ENCODE measurements around the gene WDR74. TPM values are rescaled to one million over a fixed set of nuclear protein-coding genes. Genes with fewer than 3 reads are reported as not detected.

WDR74 gene
- total RNA-seq, 2 donors from 2014 or later = 44.6 to 48.1 TPM

DNA sequence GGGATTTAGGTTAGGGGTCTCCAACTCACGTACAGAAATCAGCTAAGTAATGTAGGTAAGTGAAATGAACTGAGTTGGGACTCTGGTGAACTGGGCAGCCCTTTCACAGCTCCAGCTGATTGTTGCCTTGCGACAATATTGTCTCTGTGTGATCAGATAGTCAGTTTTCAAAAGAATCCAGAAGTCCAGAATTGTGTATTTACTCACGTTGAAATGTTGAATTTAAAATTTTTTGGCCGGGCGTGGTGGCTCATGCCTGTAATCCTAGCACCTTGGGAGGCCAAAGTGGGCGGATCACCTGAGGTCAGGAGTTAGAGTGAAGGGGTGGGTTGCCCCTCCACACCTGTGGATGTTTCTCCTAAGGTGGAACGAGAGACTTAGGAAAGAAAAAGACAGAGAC is 18.8 kb upstream of the WDR74 start:
- no peaks in the 10 kb centered on the region for H3K27me3 ChIP-seq (ENCODE audit: control insufficient read depth, insufficient read depth, low read length, poor library complexity, severe bottlenecking)
- no peak for DNase-seq
- peak overlapping the region; percentile 92 for H3K27ac Mint-ChIP-seq
- peaks cover 31% of the 10 kb centered on the region for H3K36me3 ChIP-seq (ENCODE audit: control insufficient read depth, insufficient read depth, low read length)
- whole genome bisulfite sequencing, 2 experiments (ENCODE audit: insufficient coverage in 1 of 2, insufficient read length in 1 of 2) = 27 to 40% methylated on average over 7 of the region's 7 CpGs
- H3K4me3 Mint-ChIP-seq = peak overlapping the region; percentile 100
- H3K27ac ChIP-seq (ENCODE audit: low read depth, low read length) = no peak overlapping the region
- TF ChIP-seq, protein P1, sequence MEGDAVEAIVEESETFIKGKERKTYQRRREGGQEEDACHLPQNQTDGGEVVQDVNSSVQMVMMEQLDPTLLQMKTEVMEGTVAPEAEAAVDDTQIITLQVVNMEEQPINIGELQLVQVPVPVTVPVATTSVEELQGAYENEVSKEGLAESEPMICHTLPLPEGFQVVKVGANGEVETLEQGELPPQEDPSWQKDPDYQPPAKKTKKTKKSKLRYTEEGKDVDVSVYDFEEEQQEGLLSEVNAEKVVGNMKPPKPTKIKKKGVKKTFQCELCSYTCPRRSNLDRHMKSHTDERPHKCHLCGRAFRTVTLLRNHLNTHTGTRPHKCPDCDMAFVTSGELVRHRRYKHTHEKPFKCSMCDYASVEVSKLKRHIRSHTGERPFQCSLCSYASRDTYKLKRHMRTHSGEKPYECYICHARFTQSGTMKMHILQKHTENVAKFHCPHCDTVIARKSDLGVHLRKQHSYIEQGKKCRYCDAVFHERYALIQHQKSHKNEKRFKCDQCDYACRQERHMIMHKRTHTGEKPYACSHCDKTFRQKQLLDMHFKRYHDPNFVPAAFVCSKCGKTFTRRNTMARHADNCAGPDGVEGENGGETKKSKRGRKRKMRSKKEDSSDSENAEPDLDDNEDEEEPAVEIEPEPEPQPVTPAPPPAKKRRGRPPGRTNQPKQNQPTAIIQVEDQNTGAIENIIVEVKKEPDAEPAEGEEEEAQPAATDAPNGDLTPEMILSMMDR (conservative IDR thresholded peaks at IDR 0.05) = no peak
- H3K36me3 Mint-ChIP-seq (ENCODE audit: low read depth) = peaks cover 35% of the 10 kb centered on the region
- H3K9me3 ChIP-seq (ENCODE audit: control insufficient read depth, low read length) = no peaks in the 10 kb centered on the region
- H3K27me3 Mint-ChIP-seq (ENCODE audit: insufficient read depth) = no peaks in the 10 kb centered on the region
- no peaks in the 10 kb centered on the region for H3K9me3 Mint-ChIP-seq
- peak overlapping the region; percentile 100 for H3K9ac ChIP-seq (ENCODE audit: extremely low read depth, low read length, poor library complexity, severe bottlenecking)
- peak overlapping the region; percentile 96 for H3K4me3 ChIP-seq (ENCODE audit: low read length)
- H3K4me1 ChIP-seq (ENCODE audit: control insufficient read depth, insufficient read depth, low read length) = peaks cover 5% of the 10 kb centered on the region
- H3K4me1 Mint-ChIP-seq = peaks cover 48% of the 10 kb centered on the region

DNA sequence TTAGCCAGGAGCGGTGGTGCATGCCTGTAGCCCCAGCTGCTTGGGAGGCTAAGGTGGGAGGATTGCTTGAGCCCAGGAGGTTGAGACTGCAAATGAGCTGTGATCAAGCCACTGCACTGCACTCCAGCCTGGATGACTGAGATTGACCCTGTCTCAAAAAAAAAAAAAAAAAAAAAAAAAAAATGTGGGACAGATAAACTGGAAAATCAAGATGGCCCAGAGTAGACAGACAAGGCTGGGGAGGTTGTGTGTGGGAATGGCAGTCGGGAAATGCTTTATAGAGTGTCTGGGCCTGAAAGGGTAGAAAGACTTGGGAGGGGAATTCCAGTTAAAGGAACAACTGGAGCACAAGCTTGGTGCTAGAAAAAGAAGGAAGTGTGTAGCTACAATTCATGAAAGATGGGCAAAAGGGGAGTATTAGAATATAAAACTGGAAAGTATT is 18.2 kb upstream of the WDR74 start:
- H3K9ac ChIP-seq (ENCODE audit: extremely low read depth, low read length, poor library complexity, severe bottlenecking) = peak overlapping the region; percentile 100
- 30 to 43% methylated on average over 2 of the region's 2 CpGs for WGBS, 2 experiments (ENCODE audit: insufficient coverage in 1 of 2, insufficient read length in 1 of 2)
- TF ChIP-seq, protein P1 (conservative IDR thresholded peaks at IDR 0.05) = no peak
- Mint-ChIP-seq H3K36me3 (ENCODE audit: low read depth) (peaks cover 42% of the 10 kb centered on the region), H3K27ac (peak overlapping the region; percentile 92), H3K4me1 (peaks cover 53% of the 10 kb centered on the region), H3K9me3 (no peaks in the 10 kb centered on the region), H3K27me3 (ENCODE audit: insufficient read depth) (no peaks in the 10 kb centered on the region), H3K4me3 (peak overlapping the region; percentile 100)
- H3K27ac ChIP-seq (ENCODE audit: low read depth, low read length) = no peak overlapping the region
- H3K36me3 ChIP-seq (ENCODE audit: control insufficient read depth, insufficient read depth, low read length) = peaks cover 37% of the 10 kb centered on the region
- no peaks in the 10 kb centered on the region for H3K27me3 ChIP-seq (ENCODE audit: control insufficient read depth, insufficient read depth, low read length, poor library complexity, severe bottlenecking)
- peaks cover 5% of the 10 kb centered on the region for H3K4me1 ChIP-seq (ENCODE audit: control insufficient read depth, insufficient read depth, low read length)
- DNase-seq = no peak
- peak overlapping the region; percentile 96 for H3K4me3 ChIP-seq (ENCODE audit: low read length)
- H3K9me3 ChIP-seq (ENCODE audit: control insufficient read depth, low read length) = no peaks in the 10 kb centered on the region

DNA sequence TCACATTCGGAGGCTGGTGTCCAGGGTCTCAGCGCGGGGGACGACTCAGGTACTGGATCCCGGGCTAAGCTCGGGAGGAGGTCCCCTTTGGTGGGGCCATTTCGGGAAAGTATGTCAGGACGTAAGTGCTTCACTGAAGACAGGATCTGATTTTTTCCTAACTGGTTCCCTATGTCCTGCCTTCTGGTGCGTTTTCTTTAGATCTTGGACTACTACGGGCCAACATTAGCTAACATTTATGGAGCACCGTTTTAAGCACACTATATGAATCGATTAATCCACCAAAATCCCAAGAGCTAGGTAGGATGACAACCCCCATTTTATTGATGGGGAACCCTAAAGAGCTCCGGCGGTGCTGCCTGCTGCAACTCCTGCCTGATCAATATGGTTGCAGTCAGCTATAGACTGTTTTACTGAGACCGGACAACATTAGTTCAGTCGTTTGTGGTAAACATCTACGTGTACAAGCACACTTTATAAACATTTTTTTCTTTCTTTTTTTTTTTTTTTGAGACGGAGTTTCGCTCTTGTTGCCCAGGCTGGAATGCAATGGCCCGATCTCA is 17.0 kb upstream of the WDR74 start:
- Mint-ChIP-seq H3K4me1 (peaks cover 56% of the 10 kb centered on the region), H3K4me3 (peak overlapping the region; percentile 100), H3K27ac (peak overlapping the region; percentile 100), H3K27me3 (ENCODE audit: insufficient read depth) (no peaks in the 10 kb centered on the region), H3K36me3 (ENCODE audit: low read depth) (peaks cover 53% of the 10 kb centered on the region), H3K9me3 (no peaks in the 10 kb centered on the region)
- DNase-seq = no peak
- H3K9ac ChIP-seq (ENCODE audit: extremely low read depth, low read length, poor library complexity, severe bottlenecking) = peak overlapping the region; percentile 100
- H3K4me1 ChIP-seq (ENCODE audit: control insufficient read depth, insufficient read depth, low read length) = peaks cover 5% of the 10 kb centered on the region
- H3K4me3 ChIP-seq (ENCODE audit: low read length) = peak overlapping the region; percentile 96
- TF ChIP-seq, protein P1 (conservative IDR thresholded peaks at IDR 0.05) = no peak
- no peaks in the 10 kb centered on the region for H3K27me3 ChIP-seq (ENCODE audit: control insufficient read depth, insufficient read depth, low read length, poor library complexity, severe bottlenecking)
- peaks cover 44% of the 10 kb centered on the region for H3K36me3 ChIP-seq (ENCODE audit: control insufficient read depth, insufficient read depth, low read length)
- WGBS, 2 experiments (ENCODE audit: insufficient coverage in 1 of 2, insufficient read length in 1 of 2) = 1 to 2% methylated on average over 20 of the region's 20 CpGs
- H3K9me3 ChIP-seq (ENCODE audit: control insufficient read depth, low read length) = no peaks in the 10 kb centered on the region
- H3K27ac ChIP-seq (ENCODE audit: low read depth, low read length) = peak overlapping the region; percentile 88

All from endodermal cell (in vitro differentiated cells).